GM19438 (cell line): ENCODE measurements around the gene FCRLA.

ENCODE experiments used
- ATAC-seq: cut with Tn5 transposase; IDR thresholded peaks from one replicate; pipeline ENCODE4 v1.9.1; 2021; ENCODE audit warnings: low read depth; ENCODE audit not compliant: unreplicated experiment

Gene FCRLA

GRCh38 chr1:161702250-161702649, 4.8 kb upstream of the FCRLA start:
- ATAC-seq = no peak

- no peak for ATAC-seq
Observed at GRCh38 chr1:161705537-161705936, 1.5 kb upstream of the FCRLA start.

DNA sequence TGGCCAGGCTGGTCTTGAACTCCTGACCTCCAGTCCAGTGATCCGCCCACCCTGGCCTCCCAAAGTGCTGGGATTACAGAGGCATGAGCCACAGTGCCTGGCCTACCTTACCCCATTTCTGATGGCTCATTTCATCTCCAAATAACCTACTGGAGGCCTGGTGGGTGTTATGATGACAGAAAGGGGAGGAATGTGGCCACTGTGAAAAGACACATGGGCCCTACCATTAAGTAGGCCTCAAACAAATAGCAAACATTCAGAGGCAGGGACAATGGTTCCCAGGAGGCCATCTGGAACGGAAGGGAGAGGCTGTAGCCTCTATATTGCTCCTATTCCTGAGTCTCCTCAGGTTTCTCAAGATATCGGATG, 932 bp upstream of the FCRLA start:
- no peak for ATAC-seq

DNA sequence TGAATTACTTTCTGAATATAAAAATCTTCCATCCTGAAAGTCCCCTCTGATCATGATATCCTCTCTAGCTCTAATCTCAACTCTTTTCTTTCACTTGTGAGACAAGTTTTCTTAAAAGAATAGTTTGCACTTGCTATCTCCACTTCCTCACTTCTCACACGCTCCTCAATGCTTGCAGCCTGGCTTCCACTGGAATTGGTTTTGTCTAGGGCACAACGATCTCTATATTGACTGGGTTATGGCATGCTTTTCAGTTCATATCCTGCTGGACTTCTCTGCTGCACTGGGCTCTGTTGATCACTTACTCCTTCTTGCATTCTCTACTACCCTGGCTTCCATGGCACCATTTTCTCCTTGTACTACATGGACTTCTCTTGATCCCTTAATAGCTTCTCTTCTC, 474 bp downstream of the FCRLA start:
- ATAC-seq = no peak

- ATAC-seq = no peak
Observed at GRCh38 chr1:161709373-161709772, 2.3 kb downstream of the FCRLA start.

DNA sequence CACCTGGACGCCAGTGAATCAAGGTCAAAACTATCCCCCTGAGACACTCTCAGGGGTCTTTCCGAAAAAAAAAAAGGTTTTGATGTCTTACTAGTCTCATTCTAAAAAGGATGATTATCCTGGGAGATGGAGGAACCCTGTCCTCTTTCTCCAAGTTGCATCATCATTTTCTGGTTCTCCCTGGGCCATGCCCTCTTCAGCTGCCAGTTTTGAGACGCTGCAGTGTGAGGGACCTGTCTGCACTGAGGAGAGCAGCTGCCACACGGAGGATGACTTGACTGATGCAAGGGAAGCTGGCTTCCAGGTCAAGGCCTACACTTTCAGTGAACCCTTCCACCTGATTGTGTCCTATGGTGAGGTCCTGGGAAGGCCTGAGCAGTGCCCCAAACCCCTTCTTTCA, 3.5 kb downstream of the FCRLA start:
- no peak for ATAC-seq

GRCh38 chr1:161718559-161719324, 11.7 kb downstream of the FCRLA start:
- peak; percentile 59 for ATAC-seq

GRCh38 chr1:161719325-161719611, 12.2 kb downstream of the FCRLA start:
- ATAC-seq = peak; percentile 30

DNA sequence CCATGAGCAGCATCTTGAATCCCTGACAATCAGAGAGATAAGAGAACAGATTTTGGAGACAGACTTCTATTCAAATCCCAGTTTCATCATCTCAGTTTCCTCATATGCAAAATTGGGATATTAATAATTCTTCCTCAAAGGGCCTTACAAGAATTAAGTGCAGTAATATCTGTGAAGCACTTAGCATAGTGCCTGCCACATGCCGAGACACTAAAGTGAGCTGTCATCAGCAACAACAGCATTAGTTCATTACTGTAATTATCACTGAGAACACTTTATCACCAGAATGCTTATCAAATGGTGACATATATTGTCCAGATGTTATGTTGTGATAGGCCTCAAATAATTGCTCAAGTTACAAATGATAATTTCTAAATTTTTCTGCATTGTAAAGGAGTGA, 13.4 kb downstream of the FCRLA start:
- no peak for ATAC-seq

DNA sequence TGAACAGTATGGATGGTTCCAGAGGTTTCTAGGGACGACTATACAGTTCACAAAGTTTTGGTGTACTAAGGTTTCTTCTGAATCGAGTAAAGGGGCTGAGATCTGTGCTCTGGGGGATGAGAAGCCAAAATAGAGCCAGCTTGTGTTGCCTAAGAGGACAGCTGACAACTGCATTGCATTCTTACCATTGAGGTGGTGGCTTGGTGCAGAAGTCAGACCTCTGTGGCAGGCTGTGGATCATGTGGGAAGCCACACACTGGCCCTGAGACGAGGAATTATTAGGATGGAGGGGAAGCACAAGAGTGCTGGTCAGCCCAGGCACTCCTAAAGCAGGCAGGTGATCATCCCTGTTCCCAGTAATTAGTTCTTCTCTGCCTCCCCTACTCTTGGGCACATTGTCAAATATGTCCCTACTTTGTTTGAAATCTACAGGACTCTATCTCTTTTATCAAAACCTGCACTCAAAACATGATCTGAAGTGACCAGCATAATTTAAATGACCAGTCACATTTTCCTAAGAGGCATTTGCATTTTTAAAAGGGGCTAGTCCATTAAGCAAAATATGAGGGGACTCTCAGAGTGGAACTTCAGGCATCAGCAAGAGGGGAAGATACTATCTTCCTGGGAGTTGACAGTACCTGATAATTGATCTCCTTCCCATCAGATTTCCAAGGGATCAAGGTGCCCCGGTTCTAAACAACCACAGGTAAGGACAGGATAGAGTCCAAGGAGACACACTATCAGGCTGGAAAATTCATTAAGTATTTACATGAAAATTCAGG, 14.1 kb downstream of the FCRLA start, which contains the start of gene FCRLB:
FCRLB (plus strand) TSS at position 589 of the 782 bp plus-strand sequence. CDS start 1,129 bp downstream, outside the sequence.
- no peak for ATAC-seq

DNA sequence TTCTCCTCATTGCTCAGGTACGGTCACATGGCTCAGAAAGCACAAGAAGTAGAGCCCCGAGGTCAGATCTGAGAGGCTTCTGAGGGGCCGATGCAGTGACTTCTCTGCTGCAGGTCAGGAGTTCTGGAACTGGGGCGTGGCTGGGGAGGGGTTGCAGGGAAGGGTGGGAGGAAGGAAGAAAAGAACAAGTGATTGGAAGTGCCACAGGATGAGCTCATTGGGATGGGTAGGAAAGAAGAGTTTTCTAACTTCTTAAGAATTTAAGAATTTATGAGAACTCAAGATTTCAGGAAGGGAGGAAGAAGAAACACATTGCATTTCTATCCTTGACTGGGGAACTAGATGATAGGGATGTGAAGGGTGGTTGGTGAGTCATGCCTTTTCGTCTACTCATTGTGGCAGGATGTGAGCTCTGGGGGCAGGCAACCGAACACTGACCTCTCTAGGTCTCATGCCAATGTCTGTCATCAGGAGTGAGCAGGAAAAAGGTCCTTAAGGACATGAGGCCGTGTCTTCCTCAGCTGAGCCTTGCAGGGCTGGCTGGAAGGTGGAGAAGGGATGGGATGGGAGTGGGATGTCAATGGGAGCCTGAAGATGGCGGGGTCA, 14.8 kb downstream of the FCRLA start:
- ATAC-seq = no peak

DNA sequence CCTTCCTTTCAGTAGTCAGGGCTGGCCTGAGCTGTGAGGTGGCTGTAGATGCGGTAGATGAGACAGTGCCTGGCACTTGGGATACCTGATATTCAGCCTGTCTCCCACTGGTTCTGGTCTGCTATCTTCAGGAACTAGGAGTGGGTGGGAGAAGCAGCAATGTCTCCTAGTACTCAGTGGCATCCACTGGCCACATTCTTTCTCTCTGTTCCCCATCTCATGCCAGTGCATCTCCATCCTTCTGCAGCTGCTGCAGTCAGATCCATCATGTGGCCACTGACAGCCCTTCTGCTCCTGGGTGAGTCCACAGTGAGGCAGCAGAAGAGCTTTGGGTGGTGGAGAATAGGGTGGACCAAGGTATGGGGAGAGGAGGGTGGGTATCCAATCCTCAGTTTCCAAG, 15.4 kb downstream of the FCRLA start:
- ATAC-seq = no peak

DNA sequence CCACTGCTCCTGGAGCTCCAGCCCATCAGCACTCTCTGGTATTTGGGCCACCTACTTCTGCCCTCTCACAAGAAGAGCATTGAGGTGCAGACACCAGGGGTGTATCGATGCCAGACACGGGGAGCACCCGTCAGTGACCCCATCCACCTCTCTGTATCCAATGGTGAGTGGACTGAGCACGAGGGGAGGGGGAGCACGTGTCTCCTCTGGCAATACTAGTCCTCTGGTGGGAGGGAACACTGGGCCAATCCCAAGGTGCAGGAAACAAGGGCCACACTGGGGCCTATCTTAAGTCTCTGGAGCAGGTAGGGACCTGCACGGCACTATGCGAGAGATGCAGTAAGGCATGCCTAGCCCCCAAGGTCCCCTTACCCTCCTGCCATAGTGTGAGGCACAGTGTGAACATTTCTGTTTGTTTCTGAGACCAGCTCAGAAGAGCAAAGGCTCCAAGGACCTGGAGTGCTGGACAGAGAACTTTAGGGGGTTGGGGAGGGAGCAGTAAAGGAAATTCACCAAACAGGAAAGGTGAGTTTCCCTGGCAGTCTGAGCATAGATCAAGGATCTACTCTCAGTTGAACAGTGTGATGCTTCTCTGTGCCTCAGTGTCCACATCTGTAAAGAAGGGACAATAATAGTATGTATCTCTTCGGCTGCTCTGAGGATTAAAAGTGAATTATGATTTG, 16.6 kb downstream of the FCRLA start:
- no peak for ATAC-seq

GRCh38 chr1:161725258-161725907, 18.4 kb downstream of the FCRLA start:
- peak; percentile 5 for ATAC-seq

GRCh38 chr1:161725908-161726472, 19.0 kb downstream of the FCRLA start:
- ATAC-seq = peak; percentile 29

GRCh38 chr1:161726473-161727255, 19.6 kb downstream of the FCRLA start:
- ATAC-seq = peak; percentile 52

GRCh38 chr1:161727256-161727924, 20.4 kb downstream of the FCRLA start:
- peak; percentile 7 for ATAC-seq

GRCh38 chr1:161728376-161729226, 21.6 kb downstream of the FCRLA start:
- no peak for ATAC-seq
